Endothelial cell of umbilical vein (primary cell): ENCODE measurements around the gene SPG11. TPM values are rescaled to one million over a fixed set of nuclear protein-coding genes. Genes with fewer than 3 reads are reported as not detected.

Experiments
- BruUV-seq: library from RNA; stranded (reverse); fragments of 400-500 nt; replicated peaks from 2 replicates; lab custom pipeline; 2021; lab: Mats Ljungman, UMichigan
- CTCF ChIA-PET: fragments of 300-600, 350-600 bp; sonication (Branson Sonifier 250); formaldehyde crosslinking; loops from one replicate; lab custom pipeline; 2021; ENCODE audit warnings: antibody characterized with exemption, inconsistent platforms; lab: Charles Lee
- POLR2A ChIA-PET: fragments of 300-600, 350-600 bp; sonication (Branson Sonifier 250); formaldehyde crosslinking; loops from one replicate; lab custom pipeline; 2021; ENCODE audit warnings: antibody characterized with exemption, inconsistent platforms; lab: Charles Lee
- DNase-seq: peaks from one replicate; pipeline ENCODE4 v3.0.0-alpha.2; 2011; ENCODE audit warnings: low read depth, low spot score
- FAIRE-seq: peaks from 2 replicates; lab custom pipeline; 2011; peaks lifted over from hg19 to GRCh38; lab: Jason Lieb, UNC
- H2AFZ ChIP-seq: 2 replicates; pipeline ENCODE4 v1.6.0; 2012; ENCODE audit warnings: low read depth, low read length, control low read depth, inconsistent platforms
- H3K27ac ChIP-seq: 2 replicates; pipeline ENCODE4 v1.5.1; 2011; ENCODE audit warnings: low read depth, mild to moderate bottlenecking, control low read depth, low read length, moderate library complexity; ENCODE audit not compliant: insufficient read depth
- H3K27me3 ChIP-seq, 2 experiments: 2 replicates each; pipeline versions ENCODE4 v1.6.0 to v1.6.1; 2011; ENCODE audit warnings: low read length in 2 of 2, mixed read lengths in 1 of 2; ENCODE audit not compliant: control insufficient read depth in 2 of 2, insufficient read depth in 2 of 2
- H3K36me3 ChIP-seq, 2 experiments: 2 replicates in 1 of 2; 3 replicates in 1 of 2; pipeline ENCODE4 v1.5.1; 2011; ENCODE audit warnings: low read length in 2 of 2, mild to moderate bottlenecking in 1 of 2, moderate library complexity in 1 of 2; ENCODE audit not compliant: control insufficient read depth in 2 of 2, insufficient read depth in 2 of 2; ENCODE audit errors: extremely low read depth in 1 of 2
- H3K4me1 ChIP-seq: 3 replicates; pipeline ENCODE4 v1.5.1; 2011; ENCODE audit warnings: mild to moderate bottlenecking, low read length; ENCODE audit not compliant: control insufficient read depth, insufficient read depth; ENCODE audit errors: extremely low read depth
- H3K4me2 ChIP-seq: 2 replicates; pipeline ENCODE4 v1.6.1; 2011; ENCODE audit warnings: low read length, control low read depth, mixed read lengths; ENCODE audit not compliant: insufficient read depth
- H3K4me3 ChIP-seq, 3 experiments: fragments of 200-600 bp in 1 of 3; sonication (generic), shearing (Covaris generic) in 1 of 3; replicated peaks in 1 of 3; 2 replicates each; pipeline ENCODE4 v1.5.1; 2011 to 2016; ENCODE audit warnings: control low read depth in 3 of 3, low read length in 3 of 3, mild to moderate bottlenecking in 2 of 3, inconsistent platforms in 1 of 3, low read depth in 1 of 3, moderate library complexity in 1 of 3; ENCODE audit not compliant: insufficient read depth in 1 of 3
- H3K79me2 ChIP-seq: 2 replicates; pipeline ENCODE4 v1.6.0; 2012; ENCODE audit warnings: low read length, inconsistent platforms; ENCODE audit not compliant: control insufficient read depth, insufficient read depth
- H3K9ac ChIP-seq: replicated peaks from 2 replicates; pipeline ENCODE3; 2011; ENCODE audit warnings: low read length, control low read depth; ENCODE audit not compliant: insufficient read depth; ENCODE audit errors: extremely low read depth
- H3K9me1 ChIP-seq: replicated peaks from 3 replicates; pipeline ENCODE4 v1.6.0; 2011; ENCODE audit warnings: mild to moderate bottlenecking, low read length; ENCODE audit not compliant: control insufficient read depth, insufficient read depth; ENCODE audit errors: extremely low read depth
- H3K9me3 ChIP-seq: replicated peaks from 2 replicates; pipeline ENCODE4 v1.5.1; 2012; ENCODE audit warnings: low read length, inconsistent platforms; ENCODE audit not compliant: control insufficient read depth, insufficient read depth
- H4K20me1 ChIP-seq: replicated peaks from 2 replicates; pipeline ENCODE3; 2011; ENCODE audit warnings: mild to moderate bottlenecking, low read length; ENCODE audit not compliant: control insufficient read depth, insufficient read depth; ENCODE audit errors: extremely low read depth
- EZH2 ChIP-seq: IDR thresholded peaks from 2 replicates; pipeline ENCODE4 v1.6.1; 2012; ENCODE audit warnings: borderline replicate concordance, low read depth, mild to moderate bottlenecking, moderate library complexity, low read length, inconsistent platforms; ENCODE audit not compliant: severe bottlenecking
- FOS ChIP-seq: IDR thresholded peaks from 2 replicates; pipeline ENCODE4 v1.6.1; 2011; ENCODE audit warnings: mild to moderate bottlenecking, low read length, moderate library complexity, borderline replicate concordance; ENCODE audit not compliant: insufficient read depth
- GATA2 ChIP-seq: IDR thresholded peaks from 2 replicates; pipeline ENCODE4 v1.7.0; 2011; ENCODE audit warnings: low read depth, mild to moderate bottlenecking, moderate library complexity, mixed read lengths, low read length; ENCODE audit not compliant: insufficient read length, insufficient read depth
- JUN ChIP-seq: IDR thresholded peaks from 2 replicates; pipeline ENCODE4 v1.6.1; 2011; ENCODE audit warnings: borderline replicate concordance, low read depth; ENCODE audit not compliant: insufficient read length, insufficient read depth
- MYC ChIP-seq: IDR thresholded peaks from one replicate; pipeline ENCODE4 v1.6.1; 2011; ENCODE audit warnings: mild to moderate bottlenecking, low read depth, low read length
- POLR2A ChIP-seq: IDR thresholded peaks from 2 replicates; pipeline ENCODE4 v1.6.1; 2012; ENCODE audit warnings: low read depth, mild to moderate bottlenecking, control low read depth, low read length
- POLR2AphosphoS5 ChIP-seq: IDR thresholded peaks from 2 replicates; pipeline ENCODE4 v1.6.1; 2012; ENCODE audit warnings: low read depth, mild to moderate bottlenecking, control low read depth, low read length, moderate library complexity; ENCODE audit not compliant: insufficient read depth
- dilution Hi-C: fragments of 300-500 bp; cut with MboI; formaldehyde crosslinking; loops from one replicate; pipeline ENCODE4 v1.15.0; 2019; ENCODE audit warnings: low sequenced_read_pairs; ENCODE audit not compliant: extremely low pct_ligation_motif_present
- intact Hi-C: fragments of 100-400 bp; cut with micrococcal nuclease; formaldehyde crosslinking; loops from one replicate; pipeline ENCODE4 v1.10.0; 2022
- polyA plus RNA-seq, 4 experiments: library from polyadenylated mRNA; depleted of rRNA in 3 of 4; stranded (reverse) in 3 of 4; unstranded in 1 of 4; fragments of >200 nt; gene quantifications; 2 replicates each; pipeline versions ENCODE4 v1.2.1 to v1.2.3, GENCODE V29; 2011 to 2012; ENCODE audit warnings: missing spikeins in 1 of 4
- total RNA-seq: library from RNA; stranded (reverse); gene quantifications from 2 replicates; pipeline ENCODE4 v1.2.3, GENCODE V29; 2021
- TF ChIP-seq, protein P1 (sequence below): IDR thresholded peaks from 2 replicates; pipeline ENCODE4 v1.6.1; 2011; ENCODE audit not compliant: insufficient read depth, insufficient read length
- TF ChIP-seq, protein P2 (sequence below), 2 donors: IDR thresholded peaks; 1 replicate in 1 of 2; 2 replicates in 1 of 2; pipeline ENCODE4 v1.5.1; 2011; ENCODE audit warnings: low read length in 2 of 2, mild to moderate bottlenecking in 2 of 2, moderate library complexity in 2 of 2, control low read depth in 1 of 2, inconsistent platforms in 1 of 2, low read depth in 1 of 2; ENCODE audit not compliant: insufficient read depth in 1 of 2; ENCODE audit errors: extremely low read depth in 1 of 2

The SPG11 gene
- total and polyA plus RNA-seq, 2 donors (not counting 3 experiments of a cell fraction or from before 2014, with no cell fraction given) = 30.7 to 53.5 TPM

DNA sequence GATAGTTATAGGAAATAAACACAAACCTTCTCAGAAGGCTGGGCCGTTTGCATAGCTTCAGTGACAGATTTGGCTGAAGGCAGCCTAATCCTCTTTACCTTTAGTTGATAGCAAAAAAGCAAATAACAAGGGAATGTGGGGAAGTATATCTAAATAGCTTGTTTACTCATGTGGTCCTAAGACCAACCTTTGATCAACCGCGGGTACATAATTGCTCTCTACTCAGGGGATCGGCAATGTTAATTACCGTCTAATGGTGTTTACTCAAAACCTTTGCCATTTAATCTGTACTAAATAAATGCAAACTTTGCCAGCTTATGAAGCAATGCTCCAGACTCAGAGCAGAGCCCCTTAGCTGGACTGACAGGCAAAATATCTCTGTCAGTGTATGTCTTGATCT, 74.9 kb downstream of the SPG11 start:
- Histone ChIP-seq H3K4me3 (no peak overlapping the region), H3K79me2 (no peaks in the 10 kb centered on the region), H3K9ac (no peak overlapping the region), H3K9me3 (no peaks in the 10 kb centered on the region), H3K27ac (no peak overlapping the region), H3K9me1 (no peaks in the 10 kb centered on the region), H2AFZ (no peak overlapping the region), H3K4me2 (no peak overlapping the region), H3K27me3 (no peaks in the 10 kb centered on the region), H3K36me3 (peaks cover 0 to 20% of the 10 kb centered on the region in 2 experiments), H3K4me1 (no peaks in the 10 kb centered on the region), H4K20me1 (no peaks in the 10 kb centered on the region)
- intact Hi-C loops (no loop called here), dilution Hi-C loops (loop anchor here (25.0 kb wide), 1 partner anchor 149 kb away; the partner anchor contains the start of gene TRIM69)
- CTCF ChIA-PET = interaction anchor here (0.9 to 4.2 kb wide), 3 partner anchors 10 to 149 kb away, joined by 3 to 39 read pairs (median 5); partner anchors contain the start of gene TRIM69
- TF ChIP-seq EZH2 = no peak
- no peak for TF ChIP-seq MYC
- FAIRE-seq (no peak), DNase-seq (no peak)
- no TSS peak for BruUV-seq
- POLR2A ChIA-PET = no interaction called here

DNA sequence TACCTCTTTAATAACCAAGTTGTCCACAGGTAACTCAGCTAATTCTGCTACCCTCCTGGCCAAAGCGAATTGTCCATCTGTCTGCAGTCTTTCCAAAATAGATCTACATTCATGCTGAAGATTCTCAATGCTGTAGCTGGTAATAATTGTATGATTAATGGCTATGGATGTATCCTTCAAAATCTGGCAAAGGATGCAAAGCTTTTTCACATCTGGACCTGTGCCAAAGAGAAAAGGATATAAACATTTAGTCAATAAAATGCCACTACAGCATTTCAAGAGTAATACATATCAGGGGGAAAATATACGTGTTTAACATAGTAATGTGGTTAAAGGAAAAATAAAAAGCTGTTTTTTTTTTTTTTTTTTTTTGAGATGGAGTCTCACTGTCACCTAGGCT, 77.8 kb downstream of the SPG11 start:
- peaks cover 0 to 16% of the 10 kb centered on the region in 2 experiments for H3K36me3 ChIP-seq
- no TSS peak for BruUV-seq

More for the DNA sequence above, 77.8 kb downstream of the SPG11 start:
- FAIRE-seq (no peak), DNase-seq (no peak)
- Histone ChIP-seq H3K9me1 (no peaks in the 10 kb centered on the region), H3K27me3 (no peaks in the 10 kb centered on the region), H4K20me1 (no peaks in the 10 kb centered on the region), H3K4me3 (no peak overlapping the region), H3K27ac (no peak overlapping the region), H2AFZ (no peak overlapping the region), H3K79me2 (no peaks in the 10 kb centered on the region), H3K9ac (no peak overlapping the region), H3K4me1 (no peaks in the 10 kb centered on the region), H3K9me3 (no peaks in the 10 kb centered on the region), H3K4me2 (no peak overlapping the region)
- dilution Hi-C loops (loop anchor here (25.0 kb wide), 1 partner anchor 152 kb away; the partner anchor contains the start of gene TRIM69), intact Hi-C loops (loop anchor here (2.0 kb wide), 1 partner anchor 77 kb away; the partner anchor contains the start of gene SPG11)
- POLR2A ChIA-PET = interaction anchor here (0.6 to 0.7 kb wide), 2 partner anchors 10 to 24 kb away, joined by 4 to 9 read pairs; no protein-coding TSS in a partner anchor
- CTCF ChIA-PET = interaction anchor here (1.5 to 4.3 kb wide), 2 partner anchors 152 to 452 kb away, joined by 7 to 65 read pairs; partner anchors contain the start of gene TRIM69
- TF ChIP-seq JUN (no peak), MYC (no peak), EZH2 (no peak), FOS (no peak), GATA2 (no peak), POLR2A (no peak), POLR2AphosphoS5 (no peak)
- TF ChIP-seq, protein P1, sequence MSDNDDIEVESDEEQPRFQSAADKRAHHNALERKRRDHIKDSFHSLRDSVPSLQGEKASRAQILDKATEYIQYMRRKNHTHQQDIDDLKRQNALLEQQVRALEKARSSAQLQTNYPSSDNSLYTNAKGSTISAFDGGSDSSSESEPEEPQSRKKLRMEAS = no peak
- TF ChIP-seq, protein P2, sequence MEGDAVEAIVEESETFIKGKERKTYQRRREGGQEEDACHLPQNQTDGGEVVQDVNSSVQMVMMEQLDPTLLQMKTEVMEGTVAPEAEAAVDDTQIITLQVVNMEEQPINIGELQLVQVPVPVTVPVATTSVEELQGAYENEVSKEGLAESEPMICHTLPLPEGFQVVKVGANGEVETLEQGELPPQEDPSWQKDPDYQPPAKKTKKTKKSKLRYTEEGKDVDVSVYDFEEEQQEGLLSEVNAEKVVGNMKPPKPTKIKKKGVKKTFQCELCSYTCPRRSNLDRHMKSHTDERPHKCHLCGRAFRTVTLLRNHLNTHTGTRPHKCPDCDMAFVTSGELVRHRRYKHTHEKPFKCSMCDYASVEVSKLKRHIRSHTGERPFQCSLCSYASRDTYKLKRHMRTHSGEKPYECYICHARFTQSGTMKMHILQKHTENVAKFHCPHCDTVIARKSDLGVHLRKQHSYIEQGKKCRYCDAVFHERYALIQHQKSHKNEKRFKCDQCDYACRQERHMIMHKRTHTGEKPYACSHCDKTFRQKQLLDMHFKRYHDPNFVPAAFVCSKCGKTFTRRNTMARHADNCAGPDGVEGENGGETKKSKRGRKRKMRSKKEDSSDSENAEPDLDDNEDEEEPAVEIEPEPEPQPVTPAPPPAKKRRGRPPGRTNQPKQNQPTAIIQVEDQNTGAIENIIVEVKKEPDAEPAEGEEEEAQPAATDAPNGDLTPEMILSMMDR (IDR thresholded peaks at IDR 0.05; ENCODE audit: extremely low read depth in 1 of 2, insufficient read depth in 1 of 2, low read depth in 1 of 2, low read length in 2 of 2) = no peak
